ENCODE measurements around the gene SND1.
"Not testable (repeated sequence)": the region's sequence is repeated elsewhere in the genome, so short reads cannot be mapped to it uniquely, and the experiment has no call there.

Gene SND1

DNA sequence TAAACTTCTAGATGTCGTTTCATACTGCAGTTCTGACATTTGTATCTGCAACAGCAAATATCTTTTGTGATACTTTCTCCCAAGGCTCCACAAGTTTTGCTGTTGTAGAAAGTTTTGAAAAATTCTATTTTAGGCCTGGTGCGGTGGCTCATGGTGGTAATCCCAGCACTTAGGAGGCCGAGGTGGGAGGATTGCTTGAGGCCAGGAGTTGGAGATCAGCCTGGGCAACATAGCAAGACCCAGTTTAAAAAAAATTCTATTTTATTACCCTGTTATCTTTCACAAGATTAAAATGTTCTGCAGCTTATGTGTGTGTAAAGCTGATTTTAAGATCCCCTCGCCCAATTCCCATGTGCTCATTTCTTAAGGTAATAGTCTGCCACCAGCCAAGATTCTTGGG lies 1.4 kb downstream of the SND1 start:
- no peak for FAIRE-seq

GRCh38 chr7:127654404-127655394 lies 2.7 kb downstream of the SND1 start:
- FAIRE-seq = no peak

- no peak for FAIRE-seq
Measured at GRCh38 chr7:127655720-127656119, 3.7 kb downstream of the SND1 start.

- FAIRE-seq = no peak
Measured at GRCh38 chr7:127657500-127657899, 5.5 kb downstream of the SND1 start.

GRCh38 chr7:127658970-127659630 lies 7.1 kb downstream of the SND1 start:
- no peak for FAIRE-seq

- FAIRE-seq = no peak
Measured at GRCh38 chr7:127665922-127666321, 13.9 kb downstream of the SND1 start.

DNA sequence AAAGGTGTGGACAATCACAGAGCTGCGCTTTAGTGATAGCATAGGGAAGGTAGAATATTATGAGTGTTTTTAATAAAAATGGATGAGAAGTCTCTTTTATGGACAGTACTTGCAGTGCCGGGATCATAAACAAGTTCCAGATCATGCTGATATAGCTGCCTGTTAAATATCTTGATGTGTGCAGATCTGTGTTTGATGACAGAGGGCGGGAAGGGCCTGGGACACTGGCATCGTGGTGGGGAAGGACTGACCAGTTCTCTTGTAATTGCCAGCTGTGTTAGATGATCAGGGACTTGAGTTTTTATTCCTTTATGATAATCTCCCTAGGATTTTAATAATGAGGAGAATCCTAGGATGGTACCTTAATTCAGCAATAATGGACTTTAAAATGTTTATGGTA lies 14.6 kb downstream of the SND1 start:
- FAIRE-seq = no peak

DNA sequence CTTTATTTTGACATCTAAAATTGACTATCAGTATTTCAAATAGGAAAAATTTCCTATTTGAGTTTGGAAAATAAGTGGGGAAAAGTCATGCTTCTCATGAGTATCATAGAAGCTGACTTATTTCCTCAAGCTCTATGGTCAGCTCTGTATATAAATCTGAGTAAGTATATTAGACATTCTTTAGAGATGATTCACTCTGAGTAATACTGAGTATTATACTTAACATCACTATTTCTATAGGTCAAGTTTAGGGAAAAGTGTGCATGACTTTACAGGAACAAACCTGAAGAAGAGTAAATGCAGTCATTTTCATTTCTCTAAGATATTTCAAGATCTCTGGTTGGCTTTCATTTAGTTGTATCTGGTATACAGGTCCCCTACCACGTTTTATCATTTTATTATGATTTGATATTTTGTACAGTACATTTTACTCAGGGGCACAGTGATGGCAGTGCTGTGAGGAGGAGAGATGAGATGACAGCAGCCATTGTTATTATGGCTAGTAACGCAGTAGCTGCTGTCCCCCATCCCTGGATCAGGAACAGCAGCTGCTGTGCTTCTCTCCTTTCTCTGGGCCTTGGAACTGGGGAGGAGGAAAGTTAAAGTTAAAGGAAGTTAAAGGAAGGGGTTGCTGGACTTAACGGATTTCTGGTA lies 15.2 kb downstream of the SND1 start:
- peak; percentile 32 for FAIRE-seq

- FAIRE-seq = no peak
Measured at GRCh38 chr7:127667759-127668530, 16.0 kb downstream of the SND1 start.

DNA sequence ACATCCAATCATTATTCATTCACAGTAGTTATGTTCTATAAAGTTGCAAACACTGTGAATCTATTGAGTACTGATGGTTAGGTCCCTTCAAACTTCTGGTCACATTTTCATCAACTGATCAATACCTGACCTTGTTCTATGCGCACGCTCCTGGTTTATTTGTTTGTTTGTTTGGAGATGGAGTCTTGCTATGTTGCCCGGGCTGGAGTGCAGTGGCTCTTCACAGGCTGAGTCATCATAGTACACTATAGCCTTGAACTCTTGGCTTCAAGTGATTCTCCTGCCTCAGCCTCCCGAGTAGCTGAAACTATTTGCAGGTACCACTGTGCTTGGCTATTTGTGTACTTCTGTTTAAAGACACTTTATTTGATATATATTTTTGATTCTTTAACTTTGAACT lies 19.3 kb downstream of the SND1 start:
- no peak for FAIRE-seq

DNA sequence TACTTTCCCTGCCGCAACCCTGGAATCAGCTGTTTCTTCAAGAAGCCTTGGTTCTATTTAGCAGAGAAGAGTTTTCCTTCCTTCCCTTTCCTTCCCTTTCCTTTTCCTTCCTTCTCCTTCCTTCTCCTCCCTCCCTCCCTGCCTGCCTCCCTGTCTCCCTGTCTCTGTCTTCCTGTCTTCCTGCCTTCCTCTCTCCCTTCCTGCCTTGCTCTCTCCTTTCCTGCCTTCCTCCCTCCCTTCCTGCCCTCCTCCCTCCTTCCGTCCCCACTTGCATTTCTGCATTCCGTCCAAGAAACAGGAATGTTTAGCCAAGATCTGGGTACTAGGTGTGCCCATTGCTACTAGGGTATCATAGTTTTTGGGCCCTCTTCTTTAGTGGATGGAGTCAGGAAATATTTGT lies 21.9 kb downstream of the SND1 start:
- FAIRE-seq = no peak

DNA sequence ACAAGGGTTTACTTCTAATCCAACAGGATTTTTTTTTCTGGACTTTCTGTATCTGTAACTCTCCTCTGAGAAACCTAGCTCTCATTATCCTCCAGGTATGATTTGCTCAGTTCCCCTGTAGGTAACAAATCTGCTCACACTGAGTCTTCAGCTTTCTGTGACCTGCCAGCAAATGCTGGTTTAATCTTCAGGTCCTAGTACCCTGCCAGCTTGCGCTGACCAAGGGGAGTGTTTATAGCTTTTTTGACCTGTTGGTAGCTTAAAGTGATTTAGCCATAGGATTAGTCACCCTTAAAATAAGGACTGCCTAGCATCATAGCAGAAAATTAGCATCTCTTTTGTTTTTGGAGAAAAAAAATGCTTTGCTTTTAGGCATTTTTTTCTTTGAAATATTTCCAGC lies 22.4 kb downstream of the SND1 start:
- no peak for FAIRE-seq

- not testable (repeated sequence) for FAIRE-seq
Measured at GRCh38 chr7:127674923-127675322, 22.9 kb downstream of the SND1 start.

- no peak for FAIRE-seq
Measured at GRCh38 chr7:127675721-127676120, 23.7 kb downstream of the SND1 start.

GRCh38 chr7:127677433-127678230 lies 25.6 kb downstream of the SND1 start:
- no peak for FAIRE-seq

GRCh38 chr7:127678337-127678736 lies 26.3 kb downstream of the SND1 start:
- no peak for FAIRE-seq

- no peak for FAIRE-seq
Measured at GRCh38 chr7:127678947-127679346, 27.0 kb downstream of the SND1 start.

- FAIRE-seq = no peak
Measured at GRCh38 chr7:127680983-127681382, 29.0 kb downstream of the SND1 start.

DNA sequence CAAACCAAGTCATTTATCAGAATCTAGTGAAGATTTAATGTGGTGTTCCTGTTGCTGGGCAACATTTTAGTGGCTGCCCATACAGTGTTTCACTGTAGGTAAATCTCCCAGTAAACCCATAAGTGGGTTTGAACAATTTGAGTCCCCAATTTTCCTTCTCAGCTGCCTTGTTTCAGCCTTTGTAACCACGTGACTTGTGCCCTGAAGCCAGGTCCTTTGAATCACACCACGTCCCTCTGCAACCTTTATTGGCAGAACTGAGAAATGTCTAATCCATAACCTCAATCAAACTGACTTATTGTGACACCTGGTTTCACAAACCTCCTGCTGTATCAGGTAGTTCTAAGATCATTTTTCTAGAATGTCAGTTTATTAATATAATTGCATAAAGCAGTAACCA lies 30.1 kb downstream of the SND1 start:
- no peak for FAIRE-seq

DNA sequence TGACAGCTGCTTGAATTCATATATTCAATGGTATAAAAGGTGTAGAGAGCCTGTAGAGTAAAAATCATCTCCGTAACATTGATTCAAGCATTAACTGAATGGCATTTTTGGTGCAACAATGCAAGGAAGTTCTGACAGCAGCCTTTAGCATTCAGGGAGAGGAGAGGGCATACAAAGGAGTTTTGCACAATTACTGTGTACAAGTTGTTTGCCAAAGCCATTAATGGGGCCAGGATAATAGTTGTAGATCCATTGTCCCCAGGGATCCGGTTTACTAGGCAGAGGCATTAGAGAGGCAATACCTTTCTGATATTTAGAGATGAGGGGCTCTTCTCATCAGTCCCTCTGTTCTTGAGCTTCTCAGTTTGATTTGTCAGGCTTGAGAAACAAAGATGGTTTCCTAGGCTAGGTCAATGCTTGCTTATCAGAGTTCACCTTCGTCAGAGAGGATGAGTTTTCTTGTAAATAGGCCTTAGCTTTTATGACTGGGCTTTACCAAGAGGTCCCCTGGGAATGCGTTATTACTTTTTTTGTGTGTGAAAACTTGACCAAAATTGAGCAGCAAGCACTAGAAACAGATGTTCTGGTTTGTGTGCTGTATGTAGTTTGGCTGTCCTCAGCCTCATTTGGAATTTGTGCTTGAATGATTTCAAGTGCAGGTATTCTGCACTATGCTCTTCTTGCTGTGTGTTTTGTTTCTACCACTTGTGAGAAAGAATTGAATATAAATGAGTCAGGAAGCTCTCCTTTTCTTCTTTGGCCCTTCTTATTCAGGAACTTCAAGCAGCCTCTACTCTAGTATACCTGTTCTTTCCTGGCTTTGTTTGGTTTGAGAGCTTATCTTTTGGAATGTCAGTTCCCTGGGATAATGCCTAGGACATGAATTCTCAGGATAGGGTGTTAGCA lies 32.0 kb downstream of the SND1 start:
- FAIRE-seq = no peak
